OCI-LY7 (cell line): ENCODE results near the gene CERS6. TPM values are rescaled to one million over a fixed set of nuclear protein-coding genes. Genes with fewer than 3 reads are reported as not detected.

ENCODE experiments used
- BruUV-seq: library from RNA; stranded (reverse); fragments of 400-500 nt; replicated peaks from 2 replicates; lab custom pipeline; 2021; lab: Mats Ljungman, UMichigan
- CTCF ChIA-PET: fragments of 300-600 bp; sonication (Branson Sonifier 250); formaldehyde crosslinking; loops from one replicate; lab custom pipeline; 2022; ENCODE audit warnings: antibody characterized with exemption; ENCODE audit not compliant: unreplicated experiment; lab: Charles Lee
- POLR2A ChIA-PET: fragments of 300-600 bp; sonication (Branson Sonifier 250); formaldehyde crosslinking; loops from one replicate; lab custom pipeline; 2022; ENCODE audit warnings: antibody characterized with exemption; lab: Charles Lee
- DNase-seq: peaks from one replicate; pipeline ENCODE4 v3.0.0-alpha.2; 2015; ENCODE audit warnings: low spot score
- H2AFZ ChIP-seq: fragments of 200-600 bp; sonication (generic), shearing (Covaris generic); 2 replicates; pipeline ENCODE4 v1.6.1; 2014; ENCODE audit warnings: mild to moderate bottlenecking, antibody characterized with exemption, low read length, moderate library complexity
- H3K27ac ChIP-seq: fragments of 200-600 bp; sonication (generic); 2 replicates; pipeline ENCODE4 v1.5.1; 2014; ENCODE audit warnings: mixed run types, low read depth, mild to moderate bottlenecking, moderate library complexity, low read length, inconsistent platforms; ENCODE audit not compliant: poor library complexity, severe bottlenecking
- H3K36me3 ChIP-seq: fragments of 200-600 bp; sonication (generic); 2 replicates; pipeline ENCODE4 v1.6.1; 2014; ENCODE audit warnings: mild to moderate bottlenecking, antibody characterized with exemption, low read length, moderate library complexity, mixed read lengths; ENCODE audit not compliant: insufficient read depth
- H3K4me1 ChIP-seq: fragments of 200-600 bp; sonication (generic); 2 replicates; pipeline ENCODE4 v1.5.1; 2014; ENCODE audit warnings: mild to moderate bottlenecking, low read length; ENCODE audit not compliant: insufficient read depth, poor library complexity, severe bottlenecking
- H3K4me2 ChIP-seq: fragments of 200-600 bp; sonication (generic); 2 replicates; pipeline ENCODE4 v1.6.1; 2014; ENCODE audit warnings: mild to moderate bottlenecking, low read length
- H3K4me3 ChIP-seq: fragments of 200-600 bp; sonication (generic); 2 replicates; pipeline ENCODE4 v1.5.1; 2014; ENCODE audit warnings: mild to moderate bottlenecking, low read depth, low read length; ENCODE audit not compliant: poor library complexity, severe bottlenecking
- H3K79me2 ChIP-seq: fragments of 200-600 bp; sonication (generic); 2 replicates; pipeline ENCODE4 v1.6.1; 2016; ENCODE audit warnings: low read depth, mild to moderate bottlenecking, low read length, moderate library complexity, mixed read lengths; ENCODE audit not compliant: insufficient read depth
- H3K9me2 ChIP-seq: fragments of 200-600 bp; sonication (generic); 2 replicates; pipeline ENCODE4 v1.6.1; 2016; ENCODE audit warnings: mild to moderate bottlenecking, low read length, mixed read lengths; ENCODE audit not compliant: insufficient read depth
- H3K9me3 ChIP-seq: fragments of 200-600 bp; sonication (generic); 2 replicates; pipeline ENCODE4 v1.6.1; 2014; ENCODE audit warnings: mild to moderate bottlenecking, mixed run types, low read length, mixed read lengths
- H4K20me1 ChIP-seq: fragments of 200-600 bp; sonication (generic); 2 replicates; pipeline ENCODE4 v1.6.1; 2014; ENCODE audit warnings: mild to moderate bottlenecking, antibody characterized with exemption, low read length, moderate library complexity, mixed read lengths; ENCODE audit not compliant: insufficient read depth
- EZH2phosphoT487 ChIP-seq: fragments of 200-600 bp; sonication (generic); IDR thresholded peaks from 2 replicates; pipeline ENCODE4 v1.6.1; 2018; ENCODE audit warnings: low read depth, borderline replicate concordance, mild to moderate bottlenecking, mixed run types, antibody characterized with exemption, low read length, moderate library complexity, mixed read lengths
- intact Hi-C: fragments of 100-400 bp; cut with micrococcal nuclease; formaldehyde crosslinking; loops from one replicate; pipeline ENCODE4 v1.10.0; 2022; ENCODE audit not compliant: unreplicated experiment
- total RNA-seq, 2 experiments: library from RNA; depleted of rRNA in 1 of 2; stranded (reverse); fragments of >200 nt in 1 of 2; shearing (Covaris generic) in 1 of 2; gene quantifications; 2 replicates each; pipeline ENCODE4 v1.2.3, GENCODE V29; 2014 to 2022
- TF ChIP-seq, protein P1 (sequence below): fragments of 200-600 bp; sonication (generic); conservative IDR thresholded peaks from 2 replicates; pipeline ENCODE4 v1.5.1; 2014; ENCODE audit warnings: mild to moderate bottlenecking, antibody characterized with exemption, low read length, moderate library complexity, mixed read lengths

CERS6 gene
- total RNA-seq, 2 experiments from 2014 or later = 0.04 TPM; not detected in 1

DNA sequence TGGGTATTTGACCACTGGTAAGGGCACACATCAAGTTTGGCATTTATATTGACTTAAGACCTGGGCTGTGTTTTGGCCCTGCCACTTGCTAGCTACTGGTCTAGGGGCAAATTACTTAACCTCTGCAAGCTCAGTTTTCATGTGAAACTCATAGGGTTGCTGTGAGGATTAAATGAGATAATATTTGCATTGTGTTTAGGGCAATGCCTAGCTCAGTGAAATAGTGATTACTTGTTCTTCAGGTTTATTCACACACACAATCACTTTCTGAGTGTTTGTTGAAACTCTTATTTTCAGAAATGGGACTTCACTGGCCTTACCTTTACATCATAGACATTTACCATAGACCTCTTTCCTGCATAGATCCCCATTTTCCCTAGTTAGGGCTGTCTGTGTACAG is 12.3 kb downstream of the CERS6 start:
- no peaks in the 10 kb centered on the region for H3K79me2 ChIP-seq
- BruUV-seq = no TSS peak
- intact Hi-C loops = no loop called here
- peaks cover 7% of the 10 kb centered on the region for H3K4me1 ChIP-seq
- H3K4me3 ChIP-seq = no peak overlapping the region
- no peak overlapping the region for H3K27ac ChIP-seq
- ChIA-PET POLR2A (interaction anchor here (0.7 kb wide), 2 partner anchors 15 to 85 kb away, joined by 3 read pairs; no protein-coding TSS in a partner anchor), CTCF (no interaction called here)
- TF ChIP-seq EZH2phosphoT487 = no peak
- TF ChIP-seq, protein P1, sequence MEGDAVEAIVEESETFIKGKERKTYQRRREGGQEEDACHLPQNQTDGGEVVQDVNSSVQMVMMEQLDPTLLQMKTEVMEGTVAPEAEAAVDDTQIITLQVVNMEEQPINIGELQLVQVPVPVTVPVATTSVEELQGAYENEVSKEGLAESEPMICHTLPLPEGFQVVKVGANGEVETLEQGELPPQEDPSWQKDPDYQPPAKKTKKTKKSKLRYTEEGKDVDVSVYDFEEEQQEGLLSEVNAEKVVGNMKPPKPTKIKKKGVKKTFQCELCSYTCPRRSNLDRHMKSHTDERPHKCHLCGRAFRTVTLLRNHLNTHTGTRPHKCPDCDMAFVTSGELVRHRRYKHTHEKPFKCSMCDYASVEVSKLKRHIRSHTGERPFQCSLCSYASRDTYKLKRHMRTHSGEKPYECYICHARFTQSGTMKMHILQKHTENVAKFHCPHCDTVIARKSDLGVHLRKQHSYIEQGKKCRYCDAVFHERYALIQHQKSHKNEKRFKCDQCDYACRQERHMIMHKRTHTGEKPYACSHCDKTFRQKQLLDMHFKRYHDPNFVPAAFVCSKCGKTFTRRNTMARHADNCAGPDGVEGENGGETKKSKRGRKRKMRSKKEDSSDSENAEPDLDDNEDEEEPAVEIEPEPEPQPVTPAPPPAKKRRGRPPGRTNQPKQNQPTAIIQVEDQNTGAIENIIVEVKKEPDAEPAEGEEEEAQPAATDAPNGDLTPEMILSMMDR = no peak
- no peaks in the 10 kb centered on the region for H3K36me3 ChIP-seq
- H3K4me2 ChIP-seq = no peak overlapping the region
- H2AFZ ChIP-seq = no peak overlapping the region
- no peak for DNase-seq
- H3K9me2 ChIP-seq = no peaks in the 10 kb centered on the region
- no peaks in the 10 kb centered on the region for H4K20me1 ChIP-seq
- no peaks in the 10 kb centered on the region for H3K9me3 ChIP-seq

- intact Hi-C loops = no loop called here
- H3K4me2 ChIP-seq = peak overlapping the region; percentile 26; the same call in 1 of the 2 replicates
- H2AFZ ChIP-seq = no peak overlapping the region
- CTCF ChIA-PET = no interaction called here
- POLR2A ChIA-PET = interaction anchor here (0.9 to 1.0 kb wide), 2 partner anchors 13 to 330 kb away, joined by 3 to 4 read pairs; no protein-coding TSS in a partner anchor
- no peaks in the 10 kb centered on the region for H4K20me1 ChIP-seq
- no peak for TF ChIP-seq EZH2phosphoT487
- peak; percentile 12 for DNase-seq
- H3K9me3 ChIP-seq = no peaks in the 10 kb centered on the region
- no peaks in the 10 kb centered on the region for H3K9me2 ChIP-seq
- peaks cover 7% of the 10 kb centered on the region for H3K4me1 ChIP-seq
- no peaks in the 10 kb centered on the region for H3K79me2 ChIP-seq
- no peaks in the 10 kb centered on the region for H3K36me3 ChIP-seq
- H3K27ac ChIP-seq = no peak overlapping the region
- no TSS peak for BruUV-seq
- no peak overlapping the region for H3K4me3 ChIP-seq
These were observed 13.4 kb downstream of the CERS6 start for GRCh38 chr2:168469281-168469988.

- peaks cover 7% of the 10 kb centered on the region for H3K4me1 ChIP-seq
- no TSS peak for BruUV-seq
- no peak for DNase-seq
- H3K4me3 ChIP-seq = no peak overlapping the region
- no peak for TF ChIP-seq EZH2phosphoT487
- TF ChIP-seq, protein P1 = no peak
- H3K27ac ChIP-seq = no peak overlapping the region
- H3K36me3 ChIP-seq = no peaks in the 10 kb centered on the region
- POLR2A ChIA-PET = interaction anchor here (0.6 to 1.5 kb wide), 5 partner anchors 11 to 329 kb away, joined by 3 to 4 read pairs (median 3); no protein-coding TSS in a partner anchor
- CTCF ChIA-PET = no interaction called here
- H4K20me1 ChIP-seq = no peaks in the 10 kb centered on the region
- H3K9me2 ChIP-seq = no peaks in the 10 kb centered on the region
- H2AFZ ChIP-seq = no peak overlapping the region
- intact Hi-C loops = no loop called here
- no peak overlapping the region for H3K4me2 ChIP-seq
- H3K79me2 ChIP-seq = no peaks in the 10 kb centered on the region
- no peaks in the 10 kb centered on the region for H3K9me3 ChIP-seq
These were observed 14.5 kb downstream of the CERS6 start for GRCh38 chr2:168470320-168471162.
